Thyroid gland (tissue), 4 donors: ENCODE results near the gene PKD1L1. TPM values are rescaled to one million over a fixed set of nuclear protein-coding genes. Genes with fewer than 3 reads are reported as not detected.

Experiments
- DNase-seq, 2 donors: peaks; one replicate each; pipeline ENCODE4 v3.0.0-alpha.2; 2019
- H3K27ac ChIP-seq, 3 donors: fragments of 200-600 bp; sonication (generic); 1 replicate in 2 of 3; 2 replicates in 1 of 3; pipeline ENCODE4 v1.5.1; 2016 to 2019; ENCODE audit warnings: mild to moderate bottlenecking in 1 of 3, moderate library complexity in 1 of 3
- H3K27me3 ChIP-seq: fragments of 200-600 bp; sonication (generic); one replicate; pipeline ENCODE4 v1.5.1; 2019
- H3K36me3 ChIP-seq, 2 donors: fragments of 200-600 bp; sonication (generic); one replicate each; pipeline ENCODE4 v1.5.1; 2016 to 2019
- H3K4me1 ChIP-seq, 2 donors: fragments of 200-600 bp; sonication (generic); one replicate each; pipeline ENCODE4 v1.5.1; 2017 to 2019
- H3K4me3 ChIP-seq, 3 donors: fragments of 200-600 bp; sonication (generic); replicated peaks in 1 of 3; 1 replicate in 2 of 3; 2 replicates in 1 of 3; pipeline ENCODE4 v1.5.1; 2016; ENCODE audit warnings: mild to moderate bottlenecking in 1 of 3
- H3K9me3 ChIP-seq: fragments of 200-600 bp; sonication (generic); one replicate; pipeline ENCODE4 v1.5.1; 2017
- CTCF ChIP-seq, 6 experiments: fragments of 200-600 bp in 3 of 6; fragments of 450-650 bp in 3 of 6; sonication (generic) in 3 of 6; IDR thresholded peaks; one replicate each; pipeline ENCODE4 v1.5.1; 2016 to 2019; ENCODE audit warnings: antibody characterized with exemption in 6 of 6, mild to moderate bottlenecking in 2 of 6, inconsistent platforms in 1 of 6, moderate library complexity in 1 of 6
- POLR2A ChIP-seq, 2 donors: fragments of 450-650 bp; IDR thresholded peaks; one replicate each; pipeline ENCODE4 v1.6.1; 2017; ENCODE audit warnings: antibody characterized with exemption in 2 of 2, mild to moderate bottlenecking in 2 of 2, moderate library complexity in 1 of 2
- WGBS, 2 donors: methylation state at CpG; one replicate each; pipeline ENCODE4 v1.1.5; 2017; 5-methylcytosine and 5-hydroxymethylcytosine counted together
- intact Hi-C: fragments of 100-400 bp; cut with DNase I; formaldehyde crosslinking; loops from one replicate; pipeline ENCODE4 v1.15.1; 2023
- total RNA-seq, 4 donors: library from RNA; depleted of rRNA; stranded (reverse); fragments of >200 nt; gene quantifications; one replicate each; pipeline ENCODE4 v1.2.3, GENCODE V29; 2016

Gene PKD1L1
- total RNA-seq, 4 donors from 2014 or later, result under 0.01 to 0.17 (median 0.14) TPM

- no peak for TF ChIP-seq POLR2A (IDR thresholded peaks at IDR 0.05)
- no peak for TF ChIP-seq CTCF (IDR thresholded peaks at IDR 0.05)
- H3K4me1 ChIP-seq, result no peaks in the 10 kb centered on the region
- no peak overlapping the region for H3K4me3 ChIP-seq
- WGBS, 2 donors, result 72 to 80% methylated on average over 6 of the region's 6 CpGs
- intact Hi-C loops, result no loop called here
- H3K27me3 ChIP-seq, result no peaks in the 10 kb centered on the region
- DNase-seq, result no peak
- peaks cover 7 to 11% of the 10 kb centered on the region in 2 donors for H3K36me3 ChIP-seq
- H3K27ac ChIP-seq, result no peak overlapping the region
- no peaks in the 10 kb centered on the region for H3K9me3 ChIP-seq
These were observed 8.9 kb upstream of the PKD1L1 start for GRCh38 chr7:47957156-47957555.

- no peaks in the 10 kb centered on the region for H3K27me3 ChIP-seq
- no peak for DNase-seq
- H3K9me3 ChIP-seq, result no peaks in the 10 kb centered on the region
- H3K27ac ChIP-seq, result no peak overlapping the region
- whole genome bisulfite sequencing, 2 donors, result 88 to 93% methylated on average over 6 of the region's 6 CpGs
- no peak for TF ChIP-seq POLR2A (IDR thresholded peaks at IDR 0.05)
- no peak for TF ChIP-seq CTCF (IDR thresholded peaks at IDR 0.05)
- peaks cover 7 to 8% of the 10 kb centered on the region in 2 donors for H3K36me3 ChIP-seq
- intact Hi-C loops, result no loop called here
- no peaks in the 10 kb centered on the region for H3K4me1 ChIP-seq
- no peak overlapping the region for H3K4me3 ChIP-seq
These were observed 8.0 kb upstream of the PKD1L1 start for GRCh38 chr7:47956220-47956619.

- Histone ChIP-seq H3K27me3 (no peaks in the 10 kb centered on the region), H3K27ac (no peak overlapping the region), H3K9me3 (no peaks in the 10 kb centered on the region), H3K36me3 (peaks cover 7 to 8% of the 10 kb centered on the region in 2 donors), H3K4me1 (no peaks in the 10 kb centered on the region), H3K4me3 (no peak overlapping the region)
- whole genome bisulfite sequencing, 2 donors, result 84 to 88% methylated on average over 4 of the region's 4 CpGs
- intact Hi-C loops, result no loop called here
- DNase-seq, result no peak
- TF ChIP-seq CTCF (IDR thresholded peaks at IDR 0.05) (no peak), POLR2A (IDR thresholded peaks at IDR 0.05) (no peak)
These were observed 6.1 kb upstream of the PKD1L1 start for GRCh38 chr7:47954231-47954911.

GRCh38 chr7:47953822-47954221 lies 5.6 kb upstream of the PKD1L1 start:
- 77 to 95% methylated on average over 4 of the region's 4 CpGs for WGBS, 2 donors
- intact Hi-C loops, result no loop called here

More at GRCh38 chr7:47953822-47954221, 5.6 kb upstream of the PKD1L1 start:
- Histone ChIP-seq H3K9me3 (no peaks in the 10 kb centered on the region), H3K4me3 (no peak overlapping the region), H3K27ac (no peak overlapping the region), H3K36me3 (peaks cover 7 to 8% of the 10 kb centered on the region in 2 donors), H3K27me3 (no peaks in the 10 kb centered on the region), H3K4me1 (no peaks in the 10 kb centered on the region)
- TF ChIP-seq CTCF (IDR thresholded peaks at IDR 0.05) (no peak), POLR2A (IDR thresholded peaks at IDR 0.05) (no peak)
- DNase-seq, result no peak
